Peyer's patch (tissue), 4 donors: Measurements from ENCODE around the gene PODXL2. TPM values are rescaled to one million over a fixed set of nuclear protein-coding genes. Genes with fewer than 3 reads are reported as not detected.

Source experiments
- DNase-seq, 3 donors: peaks; one replicate each; pipeline ENCODE4 v3.0.0-alpha.2; 2017 to 2019
- H3K27ac ChIP-seq, 4 donors: fragments of 200-600 bp; sonication (generic); one replicate each; pipeline ENCODE4 v1.5.1; 2016 to 2019
- H3K27me3 ChIP-seq, 2 donors: fragments of 200-600 bp; sonication (generic); one replicate each; pipeline ENCODE4 v1.5.1; 2019
- H3K36me3 ChIP-seq, 3 donors: fragments of 200-600 bp; sonication (generic); one replicate each; pipeline ENCODE4 v1.5.1; 2016 to 2019
- H3K4me1 ChIP-seq, 4 donors: fragments of 200-600 bp; sonication (generic); one replicate each; pipeline ENCODE4 v1.5.1; 2016 to 2019
- H3K4me3 ChIP-seq, 4 donors: fragments of 200-600 bp; sonication (generic); 1 replicate in 3 of 4; 2 replicates in 1 of 4; pipeline ENCODE4 v1.5.1; 2016 to 2019; ENCODE audit warnings: mild to moderate bottlenecking in 1 of 4
- H3K9me3 ChIP-seq, 4 donors: fragments of 200-600 bp; sonication (generic); one replicate each; pipeline ENCODE4 v1.5.1; 2016 to 2019; ENCODE audit warnings: mild to moderate bottlenecking in 1 of 4
- POLR2A ChIP-seq, 2 donors: fragments of 450-650 bp; IDR thresholded peaks; one replicate each; pipeline ENCODE4 v1.5.1; 2017; ENCODE audit warnings: antibody characterized with exemption in 2 of 2, mild to moderate bottlenecking in 2 of 2, moderate library complexity in 2 of 2
- total RNA-seq, 4 donors: library from RNA; depleted of rRNA; stranded (reverse); fragments of >200 nt; gene quantifications; one replicate each; pipeline ENCODE4 v1.1.0, GENCODE V29; 2016
- TF ChIP-seq, protein P1 (sequence below), 6 experiments: fragments of 450-650 bp in 4 of 6; fragments of 200-600 bp in 2 of 6; sonication (generic) in 1 of 6; IDR thresholded peaks; one replicate each; pipeline ENCODE4 v1.5.1; 2017 to 2019; ENCODE audit warnings: antibody characterized with exemption in 6 of 6, mild to moderate bottlenecking in 3 of 6, moderate library complexity in 1 of 6

The PODXL2 gene
- total RNA-seq, 4 donors from 2014 or later = 7.4 to 15.6 (median 9.9) TPM

DNA sequence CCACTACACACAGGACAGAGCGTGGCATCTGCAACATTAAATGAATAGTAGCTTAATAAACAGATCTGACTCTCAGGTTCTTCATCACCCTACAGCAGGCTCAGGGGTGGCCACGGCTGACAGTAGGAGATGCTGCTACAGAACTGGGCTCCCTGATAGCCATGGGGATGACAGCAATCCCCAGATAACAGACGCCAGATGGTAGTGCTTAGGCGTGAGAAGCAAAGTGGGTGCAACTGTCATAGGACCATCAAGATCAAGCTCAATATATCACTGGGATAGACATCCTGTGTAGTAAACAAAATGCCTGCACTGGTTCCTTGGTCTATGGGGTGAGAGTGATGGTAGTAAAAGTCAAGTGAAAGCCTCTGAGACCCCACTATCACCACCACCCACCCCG lies 35.8 kb upstream of the PODXL2 start:
- Histone ChIP-seq H3K9me3 (no peaks in the 10 kb centered on the region), H3K27me3 (no peaks in the 10 kb centered on the region), H3K27ac (no peak overlapping the region), H3K4me3 (no peak overlapping the region), H3K4me1 (peaks cover 0 to 29% (median 13%) of the 10 kb centered on the region in 4 donors), H3K36me3 (no peaks in the 10 kb centered on the region)
- TF ChIP-seq POLR2A (IDR thresholded peaks at IDR 0.05) = no peak
- TF ChIP-seq, protein P1, sequence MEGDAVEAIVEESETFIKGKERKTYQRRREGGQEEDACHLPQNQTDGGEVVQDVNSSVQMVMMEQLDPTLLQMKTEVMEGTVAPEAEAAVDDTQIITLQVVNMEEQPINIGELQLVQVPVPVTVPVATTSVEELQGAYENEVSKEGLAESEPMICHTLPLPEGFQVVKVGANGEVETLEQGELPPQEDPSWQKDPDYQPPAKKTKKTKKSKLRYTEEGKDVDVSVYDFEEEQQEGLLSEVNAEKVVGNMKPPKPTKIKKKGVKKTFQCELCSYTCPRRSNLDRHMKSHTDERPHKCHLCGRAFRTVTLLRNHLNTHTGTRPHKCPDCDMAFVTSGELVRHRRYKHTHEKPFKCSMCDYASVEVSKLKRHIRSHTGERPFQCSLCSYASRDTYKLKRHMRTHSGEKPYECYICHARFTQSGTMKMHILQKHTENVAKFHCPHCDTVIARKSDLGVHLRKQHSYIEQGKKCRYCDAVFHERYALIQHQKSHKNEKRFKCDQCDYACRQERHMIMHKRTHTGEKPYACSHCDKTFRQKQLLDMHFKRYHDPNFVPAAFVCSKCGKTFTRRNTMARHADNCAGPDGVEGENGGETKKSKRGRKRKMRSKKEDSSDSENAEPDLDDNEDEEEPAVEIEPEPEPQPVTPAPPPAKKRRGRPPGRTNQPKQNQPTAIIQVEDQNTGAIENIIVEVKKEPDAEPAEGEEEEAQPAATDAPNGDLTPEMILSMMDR (IDR thresholded peaks at IDR 0.05) = no peak
- DNase-seq = no peak

DNA sequence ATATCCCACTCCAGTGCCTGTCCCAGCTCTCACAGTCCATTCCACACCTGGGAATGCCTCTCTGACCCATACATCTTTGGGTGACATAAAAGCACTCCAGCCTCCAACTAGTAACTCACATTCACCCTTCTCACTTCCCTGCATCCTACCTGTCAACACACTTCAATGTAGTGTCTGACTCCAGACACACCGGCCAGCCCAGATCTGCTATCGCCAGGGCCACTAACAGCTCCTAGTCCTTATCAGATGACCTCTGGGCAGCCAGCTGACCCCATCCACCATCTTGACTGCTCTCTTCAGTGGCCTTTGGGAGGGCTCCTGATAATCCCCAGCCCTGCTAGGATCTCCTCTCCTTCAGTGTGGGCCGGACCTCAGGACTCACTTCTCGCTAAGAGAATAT lies 33.7 kb upstream of the PODXL2 start:
- no peak overlapping the region for H3K27ac ChIP-seq
- H3K4me1 ChIP-seq = peaks cover 0 to 27% (median 3%) of the 10 kb centered on the region in 4 donors
- no peaks in the 10 kb centered on the region for H3K9me3 ChIP-seq
- H3K27me3 ChIP-seq = no peaks in the 10 kb centered on the region
- no peak overlapping the region for H3K4me3 ChIP-seq
- TF ChIP-seq POLR2A (IDR thresholded peaks at IDR 0.05) = no peak
- TF ChIP-seq, protein P1 (IDR thresholded peaks at IDR 0.05) = no peak
- no peak for DNase-seq
- no peaks in the 10 kb centered on the region for H3K36me3 ChIP-seq

DNA sequence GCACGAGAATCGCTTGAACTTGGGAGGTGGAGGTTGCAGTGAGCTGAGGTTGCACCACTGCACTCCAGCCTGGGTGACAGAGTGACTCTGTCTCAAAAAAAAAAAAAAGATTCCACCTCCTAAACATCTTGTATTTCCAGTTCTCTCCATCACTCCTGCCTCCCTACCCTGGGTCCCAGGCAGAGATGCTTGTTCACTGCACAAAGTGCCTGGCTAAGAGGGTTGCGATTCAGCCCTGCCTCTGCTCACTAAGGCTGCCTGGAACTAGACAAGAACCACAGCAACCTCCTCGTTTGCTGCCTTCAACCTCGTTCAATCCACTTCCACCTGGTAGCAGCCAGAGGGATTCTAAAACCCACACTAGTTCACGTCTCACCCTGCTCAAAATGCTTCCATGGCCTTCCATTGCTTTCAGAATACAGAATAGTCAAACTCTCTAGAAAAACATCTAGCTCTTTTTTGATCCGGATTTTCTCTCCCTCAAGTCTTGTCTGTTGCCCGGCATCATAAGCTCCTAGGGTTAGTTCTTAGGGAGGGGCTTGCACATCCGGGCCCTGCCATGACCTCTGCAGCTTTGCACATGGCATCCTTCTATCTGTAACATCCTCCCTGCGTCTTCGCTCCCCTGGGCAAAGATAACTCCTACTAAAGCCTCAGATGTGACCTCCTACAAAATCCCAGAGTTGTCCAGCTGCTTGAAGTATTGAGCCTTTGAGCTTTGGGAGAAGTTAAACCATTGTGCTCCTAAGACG lies 31.8 kb upstream of the PODXL2 start:
- Histone ChIP-seq H3K27me3 (no peaks in the 10 kb centered on the region), H3K27ac (peak overlapping the region in 2 of 4 donors; percentile 41 to 79), H3K4me3 (peak overlapping the region in 3 of 4 donors; percentile 48 to 66 (median 59)), H3K9me3 (no peaks in the 10 kb centered on the region), H3K36me3 (no peaks in the 10 kb centered on the region), H3K4me1 (peaks cover 0 to 16% (median 0%) of the 10 kb centered on the region in 4 donors)
- TF ChIP-seq POLR2A (IDR thresholded peaks at IDR 0.05) = no peak
- TF ChIP-seq, protein P1 (IDR thresholded peaks at IDR 0.05) = no peak
- DNase-seq = no peak

DNA sequence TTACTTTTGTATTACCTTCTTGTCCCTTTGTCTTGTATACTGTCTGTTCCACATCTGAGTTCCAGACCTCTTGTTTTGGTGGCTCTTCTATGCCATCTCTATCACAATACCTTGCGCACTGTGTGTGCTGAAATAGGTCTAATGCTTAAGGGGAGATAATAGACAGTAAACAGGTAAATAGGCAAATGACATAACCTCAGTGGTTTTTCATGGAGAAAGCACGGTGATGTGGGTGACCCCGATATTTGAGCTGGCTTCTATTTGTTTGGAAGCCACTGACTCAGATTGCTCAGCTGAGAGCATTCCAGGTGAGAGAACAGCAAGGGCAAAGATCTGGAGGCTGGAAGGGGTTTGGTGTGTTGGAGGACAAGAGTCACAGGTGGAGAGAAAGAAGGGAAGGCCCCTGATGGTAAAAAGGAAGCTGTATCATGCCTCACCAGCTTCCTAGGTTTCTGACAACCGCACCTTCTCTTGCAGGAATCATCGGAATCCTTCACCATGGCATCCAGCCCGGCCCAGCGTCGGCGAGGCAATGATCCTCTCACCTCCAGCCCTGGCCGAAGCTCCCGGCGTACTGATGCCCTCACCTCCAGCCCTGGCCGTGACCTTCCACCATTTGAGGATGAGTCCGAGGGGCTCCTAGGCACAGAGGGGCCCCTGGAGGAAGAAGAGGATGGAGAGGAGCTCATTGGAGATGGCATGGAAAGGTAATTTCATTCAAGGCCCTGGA lies 30.0 kb upstream of the PODXL2 start:
- no peak for TF ChIP-seq POLR2A (IDR thresholded peaks at IDR 0.05)
- TF ChIP-seq, protein P1 (IDR thresholded peaks at IDR 0.05) = no peak
- Histone ChIP-seq H3K27me3 (no peaks in the 10 kb centered on the region), H3K4me3 (peak overlapping the region; percentile 48 to 66 (median 62)), H3K4me1 (peaks cover 0 to 16% (median 0%) of the 10 kb centered on the region in 4 donors), H3K9me3 (no peaks in the 10 kb centered on the region), H3K36me3 (no peaks in the 10 kb centered on the region), H3K27ac (peak overlapping the region in 3 of 4 donors; percentile 59 to 79 (median 69))
- DNase-seq = no peak

DNA sequence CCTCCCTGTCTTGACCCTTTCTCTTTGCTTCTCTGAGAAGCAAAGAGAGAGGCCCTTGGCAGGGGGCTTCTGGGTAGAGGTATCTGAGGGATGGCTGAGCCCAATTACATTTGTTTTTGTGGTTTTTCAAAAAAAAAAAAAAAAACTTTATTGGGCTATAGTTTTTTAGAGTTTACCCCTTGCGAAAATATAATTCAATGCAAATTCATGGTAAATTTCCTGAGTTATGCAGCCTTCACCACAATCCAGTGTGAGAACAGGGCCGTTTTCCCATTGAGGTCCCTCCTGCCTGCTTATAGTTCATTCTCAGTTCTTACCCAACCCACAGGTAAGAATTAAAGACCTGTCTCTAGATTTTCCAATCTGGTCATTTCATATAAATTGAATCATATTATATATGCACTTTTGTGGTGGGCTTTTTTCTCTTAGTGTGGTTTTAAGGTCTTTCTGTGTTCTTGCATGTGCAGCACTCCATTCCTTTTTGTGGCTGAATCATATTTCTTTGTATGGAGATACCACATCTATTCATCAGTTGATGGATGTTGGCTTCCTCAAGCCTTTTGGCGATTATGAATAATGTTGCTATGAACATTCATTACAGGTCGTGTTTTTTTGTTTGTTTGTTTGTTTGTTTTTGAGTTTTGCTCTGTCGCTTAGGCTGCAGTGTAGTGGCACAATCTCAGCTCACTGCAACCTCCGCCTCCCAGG lies 28.1 kb upstream of the PODXL2 start:
- H3K9me3 ChIP-seq = no peaks in the 10 kb centered on the region
- H3K27me3 ChIP-seq = no peaks in the 10 kb centered on the region
- H3K36me3 ChIP-seq = peaks cover 0 to 8% (median 0%) of the 10 kb centered on the region in 3 donors
- H3K27ac ChIP-seq = no peak overlapping the region
- H3K4me3 ChIP-seq = no peak overlapping the region
- DNase-seq = no peak
- peaks cover 0 to 16% (median 0%) of the 10 kb centered on the region in 4 donors for H3K4me1 ChIP-seq
- TF ChIP-seq, protein P1 (IDR thresholded peaks at IDR 0.05) = no peak
- no peak for TF ChIP-seq POLR2A (IDR thresholded peaks at IDR 0.05)
